Smooth muscle cell (in vitro differentiated cells): ENCODE results near the gene RTN4RL1. TPM values are rescaled to one million over a fixed set of nuclear protein-coding genes. Genes with fewer than 3 reads are reported as not detected.

Experiments
- DNase-seq: peaks from one replicate; lab custom pipeline; 2025; ENCODE audit not compliant: unreplicated experiment; lab: John Stamatoyannopoulos, UW
- H2AFZ ChIP-seq: fragments of 200-600 bp; sonication (generic); 2 replicates; pipeline ENCODE4 v1.6.0; 2016; ENCODE audit warnings: antibody characterized with exemption, low read depth, mild to moderate bottlenecking
- H3F3A ChIP-seq: fragments of 200-600 bp; sonication (generic); 2 replicates; pipeline ENCODE4 v1.6.0; 2017; ENCODE audit warnings: antibody characterized with exemption, low read depth
- H3K27ac ChIP-seq: fragments of 200-600 bp; sonication (generic); 2 replicates; pipeline ENCODE4 v1.5.1; 2016; ENCODE audit warnings: low read depth, mild to moderate bottlenecking
- H3K27me3 ChIP-seq: fragments of 200-600 bp; sonication (generic); 2 replicates; pipeline ENCODE4 v1.6.1; 2016; ENCODE audit warnings: low read depth, mild to moderate bottlenecking
- H3K36me3 ChIP-seq: fragments of 200-600 bp; sonication (generic); 2 replicates; pipeline ENCODE4 v1.5.1; 2016; ENCODE audit warnings: low read depth
- H3K4me1 ChIP-seq: fragments of 200-600 bp; sonication (generic); 2 replicates; pipeline ENCODE4 v1.5.1; 2016; ENCODE audit warnings: low read depth
- H3K4me2 ChIP-seq: fragments of 200-600 bp; sonication (generic); 2 replicates; pipeline ENCODE4 v1.6.0; 2016; ENCODE audit warnings: mild to moderate bottlenecking
- H3K4me3 ChIP-seq: fragments of 200-600 bp; sonication (generic); 2 replicates; pipeline ENCODE4 v1.5.1; 2016; ENCODE audit warnings: mild to moderate bottlenecking
- H3K79me2 ChIP-seq: fragments of 200-600 bp; sonication (generic); 2 replicates; pipeline ENCODE4 v1.6.0; 2016; ENCODE audit warnings: low read depth, mild to moderate bottlenecking
- H3K9ac ChIP-seq: fragments of 200-600 bp; sonication (generic); 2 replicates; pipeline ENCODE4 v1.6.0; 2016; ENCODE audit warnings: low read depth
- H3K9me3 ChIP-seq: fragments of 200-600 bp; sonication (generic); replicated peaks from 2 replicates; pipeline ENCODE4 v1.5.1; 2016; ENCODE audit warnings: low read depth
- H4K20me1 ChIP-seq: fragments of 200-600 bp; sonication (generic); 2 replicates; pipeline ENCODE4 v1.6.0; 2016; ENCODE audit warnings: low read depth
- CTCF ChIP-seq: fragments of 200-600 bp; sonication (generic); IDR thresholded peaks from 2 replicates; pipeline ENCODE4 v1.5.1; 2017; ENCODE audit warnings: borderline replicate concordance, mild to moderate bottlenecking, antibody characterized with exemption; ENCODE audit not compliant: insufficient read depth, poor library complexity, severe bottlenecking
- WGBS: methylation state at CpG from one replicate; pipeline ENCODE4 v1.1.7; 2016; ENCODE audit warnings: low lambda C conversion rate; 5-methylcytosine and 5-hydroxymethylcytosine counted together
- polyA plus RNA-seq: library from polyadenylated mRNA; unstranded; fragments of >200 nt; fragmentation: Nextera tagmentation; extraction: Ambion mirVana; gene quantifications from 2 replicates; pipeline ENCODE4 v1.2.1, GENCODE V29; 2016
- total RNA-seq: library from RNA; depleted of rRNA; stranded (reverse); fragments of >200 nt; gene quantifications from 2 replicates; pipeline ENCODE4 v1.2.3, GENCODE V29; 2014

Gene RTN4RL1
- total and polyA plus RNA-seq, 2 experiments from 2014 or later, result not detected

- no peak for DNase-seq
- H3K9ac ChIP-seq, result no peak overlapping the region
- no peaks in the 10 kb centered on the region for H3K36me3 ChIP-seq
- H3K4me2 ChIP-seq, result no peak overlapping the region
- H4K20me1 ChIP-seq, result no peaks in the 10 kb centered on the region
- no peak overlapping the region for H3K4me3 ChIP-seq
- H2AFZ ChIP-seq, result no peak overlapping the region
- no peak overlapping the region for H3K27ac ChIP-seq
- WGBS, result 89% methylated on average over 16 of the region's 16 CpGs
- peaks cover 6% of the 10 kb centered on the region for H3F3A ChIP-seq
- peaks cover 31% of the 10 kb centered on the region for H3K4me1 ChIP-seq
- no peaks in the 10 kb centered on the region for H3K79me2 ChIP-seq
- no peaks in the 10 kb centered on the region for H3K27me3 ChIP-seq
- TF ChIP-seq CTCF, result no peak
- H3K9me3 ChIP-seq, result no peaks in the 10 kb centered on the region
Observed at GRCh38 chr17:1995321-1995892, 29.7 kb downstream of the RTN4RL1 start.

GRCh38 chr17:1994707-1995106 lies 30.4 kb downstream of the RTN4RL1 start:
- Histone ChIP-seq H3K9me3 (no peaks in the 10 kb centered on the region), H3K4me3 (no peak overlapping the region), H4K20me1 (no peaks in the 10 kb centered on the region), H2AFZ (no peak overlapping the region), H3K79me2 (no peaks in the 10 kb centered on the region), H3K4me1 (peaks cover 24% of the 10 kb centered on the region), H3F3A (peaks cover 6% of the 10 kb centered on the region), H3K9ac (no peak overlapping the region), H3K27ac (no peak overlapping the region), H3K36me3 (no peaks in the 10 kb centered on the region), H3K4me2 (no peak overlapping the region), H3K27me3 (no peaks in the 10 kb centered on the region)
- TF ChIP-seq CTCF, result no peak
- no peak for DNase-seq
- WGBS, result 91% methylated on average over 4 of the region's 4 CpGs

GRCh38 chr17:1992541-1992940 lies 32.6 kb downstream of the RTN4RL1 start:
- no peak for TF ChIP-seq CTCF
- 88% methylated on average over 10 of the region's 10 CpGs for WGBS

GRCh38 chr17:1989135-1989534 lies 36.0 kb downstream of the RTN4RL1 start:
- Histone ChIP-seq H3K4me1 (no peaks in the 10 kb centered on the region), H2AFZ (no peak overlapping the region), H3F3A (no peaks in the 10 kb centered on the region), H3K9me3 (no peaks in the 10 kb centered on the region), H3K27ac (no peak overlapping the region), H4K20me1 (no peaks in the 10 kb centered on the region), H3K79me2 (no peaks in the 10 kb centered on the region), H3K36me3 (no peaks in the 10 kb centered on the region), H3K9ac (no peak overlapping the region), H3K27me3 (no peaks in the 10 kb centered on the region), H3K4me2 (no peak overlapping the region), H3K4me3 (no peak overlapping the region)
- DNase-seq, result no peak
- WGBS, result 87% methylated on average over 10 of the region's 10 CpGs
- no peak for TF ChIP-seq CTCF

More at GRCh38 chr17:1992541-1992940, 32.6 kb downstream of the RTN4RL1 start:
- no peak for DNase-seq
- Histone ChIP-seq H3K36me3 (no peaks in the 10 kb centered on the region), H3K9me3 (no peaks in the 10 kb centered on the region), H4K20me1 (no peaks in the 10 kb centered on the region), H3K4me1 (peaks cover 13% of the 10 kb centered on the region), H2AFZ (no peak overlapping the region), H3K9ac (no peak overlapping the region), H3K4me3 (no peak overlapping the region), H3K27me3 (no peaks in the 10 kb centered on the region), H3F3A (peaks cover 6% of the 10 kb centered on the region), H3K79me2 (no peaks in the 10 kb centered on the region), H3K4me2 (no peak overlapping the region), H3K27ac (no peak overlapping the region)
